Stimulated activated CD4-positive, alpha-beta T cell treated with anti-CD3 and anti-CD28 coated beads, Interleukin-1b, Interleukin-23, amount 100 ng/mL, for 4 hours (primary cell): ENCODE data around the gene FADS3.
"Not testable (repeated sequence)": the region's sequence is repeated elsewhere in the genome, so short reads cannot be mapped to it uniquely, and the experiment has no call there.

Experiments used
- DNase-seq, 2 donors: peaks; one replicate each; pipeline ENCODE4 v3.0.0-alpha.2; 2020; ENCODE audit warnings: low read depth in 2 of 2

FADS3 gene

GRCh38 chr11:61898247-61898582, 6.9 kb upstream of the FADS3 start:
- no peak for DNase-seq

- peak; percentile 69 to 71 for DNase-seq
Measured at GRCh38 chr11:61897387-61898246, 6.3 kb upstream of the FADS3 start.

GRCh38 chr11:61896665-61897386, 5.5 kb upstream of the FADS3 start:
- DNase-seq, result no peak

- no peak for DNase-seq
Measured at GRCh38 chr11:61895718-61896059, 4.3 kb upstream of the FADS3 start.

GRCh38 chr11:61895046-61895717, 3.8 kb upstream of the FADS3 start:
- DNase-seq, result no peak

GRCh38 chr11:61893981-61894380, 2.6 kb upstream of the FADS3 start:
- DNase-seq, result no peak

GRCh38 chr11:61892085-61892370, 683 bp upstream of the FADS3 start:
- DNase-seq, result no peak

GRCh38 chr11:61890529-61891330, 615 bp downstream of the FADS3 start:
- no peak for DNase-seq

- DNase-seq, result no peak
Measured at GRCh38 chr11:61889831-61890230, 1.5 kb downstream of the FADS3 start.

GRCh38 chr11:61888590-61888989, 2.8 kb downstream of the FADS3 start:
- no peak for DNase-seq

- no peak for DNase-seq
Measured at GRCh38 chr11:61887839-61888494, 3.4 kb downstream of the FADS3 start.

GRCh38 chr11:61886643-61887042, 4.7 kb downstream of the FADS3 start:
- DNase-seq, result no peak

GRCh38 chr11:61885784-61886580, 5.4 kb downstream of the FADS3 start:
- no peak for DNase-seq

- no peak for DNase-seq
Measured at GRCh38 chr11:61885166-61885778, 6.1 kb downstream of the FADS3 start.

- DNase-seq, result no peak
Measured at GRCh38 chr11:61883947-61884346, 7.4 kb downstream of the FADS3 start.

GRCh38 chr11:61883327-61883726, 8.0 kb downstream of the FADS3 start:
- no peak for DNase-seq

GRCh38 chr11:61882879-61883278, 8.5 kb downstream of the FADS3 start:
- DNase-seq, result no peak

GRCh38 chr11:61882267-61882666, 9.1 kb downstream of the FADS3 start:
- not testable (repeated sequence) for DNase-seq

GRCh38 chr11:61881397-61881796, 9.9 kb downstream of the FADS3 start:
- no peak for DNase-seq

GRCh38 chr11:61880454-61880853, 10.9 kb downstream of the FADS3 start:
- DNase-seq, result no peak
